ENCODE results near the gene PPFIBP1. TPM values are rescaled to one million over a fixed set of nuclear protein-coding genes. Genes with fewer than 3 reads are reported as not detected.
"Not testable (repeated sequence)": the region's sequence is repeated elsewhere in the genome, so short reads cannot be mapped to it uniquely, and the experiment has no call there.

The PPFIBP1 gene
- total and polyA plus RNA-seq, 7 donors: 5.9 to 63.1 (median 28.3) TPM

- H3K27ac ChIP-seq: no peak overlapping the region
- ATAC-seq: no peak
- no peaks in the 10 kb centered on the region for H3K36me3 ChIP-seq (ENCODE audit: insufficient read depth in 1 of 2, low read depth in 1 of 2)
- no peaks in the 10 kb centered on the region for H3K9me3 ChIP-seq
- DNase-seq: no peak
- H3K4me1 ChIP-seq: peaks cover 12% of the 10 kb centered on the region
- no peak overlapping the region for H3K4me3 ChIP-seq
- intact Hi-C loops (cut with DNase I): no loop called here
- H3K27me3 ChIP-seq (ENCODE audit: insufficient read depth in 3 of 3, low read length in 2 of 3): no peaks in the 10 kb centered on the region
- TF ChIP-seq, protein P1, sequence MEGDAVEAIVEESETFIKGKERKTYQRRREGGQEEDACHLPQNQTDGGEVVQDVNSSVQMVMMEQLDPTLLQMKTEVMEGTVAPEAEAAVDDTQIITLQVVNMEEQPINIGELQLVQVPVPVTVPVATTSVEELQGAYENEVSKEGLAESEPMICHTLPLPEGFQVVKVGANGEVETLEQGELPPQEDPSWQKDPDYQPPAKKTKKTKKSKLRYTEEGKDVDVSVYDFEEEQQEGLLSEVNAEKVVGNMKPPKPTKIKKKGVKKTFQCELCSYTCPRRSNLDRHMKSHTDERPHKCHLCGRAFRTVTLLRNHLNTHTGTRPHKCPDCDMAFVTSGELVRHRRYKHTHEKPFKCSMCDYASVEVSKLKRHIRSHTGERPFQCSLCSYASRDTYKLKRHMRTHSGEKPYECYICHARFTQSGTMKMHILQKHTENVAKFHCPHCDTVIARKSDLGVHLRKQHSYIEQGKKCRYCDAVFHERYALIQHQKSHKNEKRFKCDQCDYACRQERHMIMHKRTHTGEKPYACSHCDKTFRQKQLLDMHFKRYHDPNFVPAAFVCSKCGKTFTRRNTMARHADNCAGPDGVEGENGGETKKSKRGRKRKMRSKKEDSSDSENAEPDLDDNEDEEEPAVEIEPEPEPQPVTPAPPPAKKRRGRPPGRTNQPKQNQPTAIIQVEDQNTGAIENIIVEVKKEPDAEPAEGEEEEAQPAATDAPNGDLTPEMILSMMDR (IDR thresholded peaks at IDR 0.05): no peak
- 90 to 95% (median 94%) methylated on average over 4 of the region's 4 CpGs for WGBS, 3 donors
Measured at GRCh38 chr12:27589419-27589818, 65.4 kb downstream of the PPFIBP1 start.

- H3K4me3 ChIP-seq; H3K36me3 ChIP-seq (ENCODE audit: insufficient read depth in 1 of 2, low read depth in 1 of 2); H3K27me3 ChIP-seq (ENCODE audit: insufficient read depth in 3 of 3, low read length in 2 of 3); intact Hi-C loops (cut with DNase I); H3K27ac ChIP-seq; ATAC-seq; H3K9me3 ChIP-seq; DNase-seq; H3K4me1 ChIP-seq: not testable (repeated sequence)
- WGBS, 3 donors: 95 to 100% (median 97%) methylated on average over 3 of the region's 3 CpGs
Measured at GRCh38 chr12:27591698-27592097, 67.7 kb downstream of the PPFIBP1 start.

DNA sequence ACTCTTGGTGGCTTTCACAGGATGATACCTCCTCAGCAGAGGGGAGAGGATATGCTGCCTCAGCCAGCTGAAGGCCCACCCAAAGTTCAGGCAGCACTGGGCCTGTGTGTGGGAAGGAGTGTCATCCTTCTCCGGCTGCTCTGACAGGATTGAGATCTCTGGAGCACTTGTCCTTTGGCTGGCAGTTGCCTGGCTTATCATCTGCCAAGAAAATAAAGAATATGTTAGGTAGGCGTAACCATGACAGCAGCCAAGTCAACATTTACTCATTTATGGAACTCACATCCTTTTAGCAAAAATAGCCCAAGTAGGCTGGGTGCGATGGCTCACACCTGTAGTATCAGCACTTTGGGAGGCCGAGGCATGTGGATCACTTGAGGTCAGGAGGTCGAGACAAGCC lies 68.5 kb downstream of the PPFIBP1 start:
- Histone ChIP-seq H3K27me3 (ENCODE audit: insufficient read depth in 3 of 3, low read length in 2 of 3) (no peaks in the 10 kb centered on the region), H3K9me3 (no peaks in the 10 kb centered on the region), H3K36me3 (ENCODE audit: insufficient read depth in 1 of 2, low read depth in 1 of 2) (no peaks in the 10 kb centered on the region), H3K4me1 (peaks cover 7% of the 10 kb centered on the region), H3K4me3 (no peak overlapping the region), H3K27ac (no peak overlapping the region)
- DNase-seq: no peak
- peak; percentile 21 to 56 (median 40) for ATAC-seq
- TF ChIP-seq, protein P1 (IDR thresholded peaks at IDR 0.05): no peak
- intact Hi-C loops (cut with DNase I): no loop called here
- 27 to 42% (median 28%) methylated on average over 5 of the region's 5 CpGs for whole genome bisulfite sequencing, 3 donors

DNA sequence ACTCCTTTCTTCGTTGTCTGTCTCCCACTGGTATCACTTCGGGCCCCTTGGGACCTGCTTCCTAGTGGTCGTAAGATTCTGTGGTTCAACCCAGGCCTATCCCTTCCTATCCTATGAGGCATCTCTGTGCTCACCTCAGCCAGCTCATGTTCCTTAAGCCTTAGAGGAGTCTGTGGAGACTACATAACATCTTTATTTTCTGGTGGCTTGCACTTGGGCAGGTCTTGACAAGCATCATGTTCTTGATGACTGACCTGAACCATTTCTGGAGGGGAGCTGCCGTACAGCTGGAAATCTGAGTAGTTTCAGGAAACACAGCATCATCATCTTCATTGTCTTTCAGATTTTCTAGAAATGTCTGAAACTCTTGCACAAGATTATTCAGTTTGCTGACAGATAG lies 69.3 kb downstream of the PPFIBP1 start:
- TF ChIP-seq, protein P1 (IDR thresholded peaks at IDR 0.05): no peak
- peaks cover 7% of the 10 kb centered on the region for H3K4me1 ChIP-seq
- no peaks in the 10 kb centered on the region for H3K27me3 ChIP-seq (ENCODE audit: insufficient read depth in 3 of 3, low read length in 2 of 3)
- intact Hi-C loops (cut with DNase I): no loop called here
- DNase-seq: no peak
- peak in 2 of 4 donors; percentile 13 to 33 for ATAC-seq
- H3K36me3 ChIP-seq (ENCODE audit: insufficient read depth in 1 of 2, low read depth in 1 of 2): no peaks in the 10 kb centered on the region
- no peak overlapping the region for H3K27ac ChIP-seq
- no peak overlapping the region for H3K4me3 ChIP-seq
- no peaks in the 10 kb centered on the region for H3K9me3 ChIP-seq
- 78 to 88% (median 88%) methylated on average over 4 of the region's 4 CpGs for WGBS, 3 donors

DNA sequence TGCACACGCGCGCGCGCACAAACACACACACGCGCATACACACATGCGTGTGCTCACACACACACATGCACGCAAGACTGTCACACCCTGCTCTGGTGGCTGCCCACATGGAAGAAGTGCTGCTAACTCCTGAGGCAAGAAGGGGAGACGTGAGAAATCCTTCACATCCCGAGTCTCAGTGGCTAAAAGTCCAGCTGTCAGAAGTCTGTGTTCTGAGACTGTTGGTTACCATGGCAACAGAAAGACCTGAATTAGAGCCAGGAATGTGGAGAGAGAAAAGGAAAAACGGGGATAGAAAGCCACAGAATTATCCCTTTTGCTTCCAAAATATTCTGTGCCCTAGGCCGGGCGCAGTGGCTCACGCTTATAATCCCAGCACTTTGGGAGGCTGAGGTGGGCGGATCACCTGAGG lies 71.2 kb downstream of the PPFIBP1 start:
- intact Hi-C loops (cut with DNase I): no loop called here
- Histone ChIP-seq H3K36me3 (ENCODE audit: insufficient read depth in 1 of 2, low read depth in 1 of 2) (no peaks in the 10 kb centered on the region), H3K4me1 (peaks cover 7% of the 10 kb centered on the region), H3K27ac (peak overlapping the region; percentile 23), H3K4me3 (no peak overlapping the region), H3K9me3 (no peaks in the 10 kb centered on the region), H3K27me3 (ENCODE audit: insufficient read depth in 3 of 3, low read length in 2 of 3) (no peaks in the 10 kb centered on the region)
- 34 to 59% (median 58%) methylated on average over 16 of the region's 16 CpGs for WGBS, 3 donors
- DNase-seq (peak in 1 of 2 donors; percentile 63), ATAC-seq (peak; percentile 25 to 66 (median 32))
- TF ChIP-seq, protein P1 (IDR thresholded peaks at IDR 0.05): no peak

- DNase-seq; intact Hi-C loops (cut with DNase I); ATAC-seq; H3K27me3 ChIP-seq (ENCODE audit: insufficient read depth in 3 of 3, low read length in 2 of 3); H3K4me1 ChIP-seq; H3K9me3 ChIP-seq; H3K4me3 ChIP-seq; H3K36me3 ChIP-seq (ENCODE audit: insufficient read depth in 1 of 2, low read depth in 1 of 2); H3K27ac ChIP-seq: not testable (repeated sequence)
- WGBS, 3 donors: 69 to 76% (median 76%) methylated on average over 1 of the region's 1 CpG
Measured at GRCh38 chr12:27598866-27599265, 74.9 kb downstream of the PPFIBP1 start.

GRCh38 chr12:27601056-27601828 lies 77.2 kb downstream of the PPFIBP1 start:
- ATAC-seq: peak in 2 of 4 donors; percentile 40 to 47
- H3K4me3 ChIP-seq; H3K36me3 ChIP-seq (ENCODE audit: insufficient read depth in 1 of 2, low read depth in 1 of 2); H3K4me1 ChIP-seq; H3K9me3 ChIP-seq; H3K27me3 ChIP-seq (ENCODE audit: insufficient read depth in 3 of 3, low read length in 2 of 3); DNase-seq; intact Hi-C loops (cut with DNase I); H3K27ac ChIP-seq: not testable (repeated sequence)
- 50 to 74% (median 54%) methylated on average over 5 of the region's 5 CpGs for WGBS, 3 donors

Measured in psoas muscle (tissue), 8 donors.